Left renal pelvis (tissue), 4 donors: ENCODE results near the gene CDC27. TPM values are rescaled to one million over a fixed set of nuclear protein-coding genes. Genes with fewer than 3 reads are reported as not detected.
A peak's percentile ranks its signal among the peaks of the same experiment; 100 is the strongest.
"Not testable (repeated sequence)": the region's sequence is repeated elsewhere in the genome, so short reads cannot be mapped to it uniquely, and the experiment has no call there.

Experiments used
- DNase-seq, 4 donors: peaks; one replicate each; pipeline ENCODE4 v3.0.0-alpha.2; 2013; ENCODE audit warnings: low read depth in 4 of 4, low spot score in 3 of 4
- polyA plus RNA-seq, 4 donors: library from polyadenylated mRNA; unstranded; fragments of 120-200 nt; gene quantifications; one replicate each; pipeline ENCODE4 v1.2.1, GENCODE V29; 2013; ENCODE audit not compliant: insufficient read length in 4 of 4

CDC27 gene, protein sequence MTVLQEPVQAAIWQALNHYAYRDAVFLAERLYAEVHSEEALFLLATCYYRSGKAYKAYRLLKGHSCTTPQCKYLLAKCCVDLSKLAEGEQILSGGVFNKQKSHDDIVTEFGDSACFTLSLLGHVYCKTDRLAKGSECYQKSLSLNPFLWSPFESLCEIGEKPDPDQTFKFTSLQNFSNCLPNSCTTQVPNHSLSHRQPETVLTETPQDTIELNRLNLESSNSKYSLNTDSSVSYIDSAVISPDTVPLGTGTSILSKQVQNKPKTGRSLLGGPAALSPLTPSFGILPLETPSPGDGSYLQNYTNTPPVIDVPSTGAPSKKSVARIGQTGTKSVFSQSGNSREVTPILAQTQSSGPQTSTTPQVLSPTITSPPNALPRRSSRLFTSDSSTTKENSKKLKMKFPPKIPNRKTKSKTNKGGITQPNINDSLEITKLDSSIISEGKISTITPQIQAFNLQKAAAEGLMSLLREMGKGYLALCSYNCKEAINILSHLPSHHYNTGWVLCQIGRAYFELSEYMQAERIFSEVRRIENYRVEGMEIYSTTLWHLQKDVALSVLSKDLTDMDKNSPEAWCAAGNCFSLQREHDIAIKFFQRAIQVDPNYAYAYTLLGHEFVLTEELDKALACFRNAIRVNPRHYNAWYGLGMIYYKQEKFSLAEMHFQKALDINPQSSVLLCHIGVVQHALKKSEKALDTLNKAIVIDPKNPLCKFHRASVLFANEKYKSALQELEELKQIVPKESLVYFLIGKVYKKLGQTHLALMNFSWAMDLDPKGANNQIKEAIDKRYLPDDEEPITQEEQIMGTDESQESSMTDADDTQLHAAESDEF
- polyA plus RNA-seq = 10 to 100 TPM; 48.3 to 68.1 (median 59.7) TPM

DNA sequence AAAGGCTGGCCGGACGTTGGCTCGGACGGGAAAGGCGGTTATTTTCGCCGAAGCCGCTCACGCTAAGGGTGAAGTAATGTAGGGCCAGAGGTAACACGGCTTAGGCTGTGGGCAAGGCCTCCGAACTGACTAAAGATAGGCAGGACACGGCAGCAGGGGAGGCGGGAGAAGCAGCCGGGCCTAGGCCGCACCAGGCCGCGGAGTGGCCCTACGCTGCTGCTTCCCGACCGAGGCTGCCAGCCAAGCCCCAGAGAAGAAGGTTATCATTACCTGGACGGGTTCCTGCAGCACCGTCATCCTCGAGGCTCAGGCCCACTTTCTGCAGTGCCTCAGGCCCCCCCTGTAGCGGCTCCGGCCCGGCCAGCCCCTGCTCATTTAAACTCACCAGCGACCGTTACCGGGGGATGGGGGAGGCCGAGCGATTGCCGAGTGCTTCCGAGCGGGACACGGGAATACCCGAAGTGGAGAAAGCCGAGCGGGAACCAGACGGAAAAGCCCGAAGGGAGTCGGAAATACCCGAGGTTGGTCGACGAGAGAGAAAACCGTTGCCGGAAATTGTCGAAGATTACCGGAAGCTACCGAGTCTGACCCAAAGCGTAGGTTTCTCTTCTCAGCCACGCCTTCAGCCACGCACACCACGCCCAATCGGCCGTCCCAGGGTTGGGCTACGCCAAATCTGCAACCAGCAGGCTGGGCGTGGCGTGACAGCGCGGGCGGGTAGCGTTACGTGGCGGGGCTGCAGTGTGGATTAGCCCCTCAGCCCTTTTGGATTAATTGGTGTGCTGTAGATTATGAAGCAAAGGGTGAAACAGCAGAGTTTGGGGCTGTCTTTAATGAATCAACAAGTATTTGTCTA lies at the start of gene CDC27:
Gene CDC27, minus strand, starts transcription at position 420 of the 856 bp plus-strand sequence. Its CDS starts 123 bp downstream, at position 297.
- peak; percentile 99 to 100 (median 99) for DNase-seq

DNA sequence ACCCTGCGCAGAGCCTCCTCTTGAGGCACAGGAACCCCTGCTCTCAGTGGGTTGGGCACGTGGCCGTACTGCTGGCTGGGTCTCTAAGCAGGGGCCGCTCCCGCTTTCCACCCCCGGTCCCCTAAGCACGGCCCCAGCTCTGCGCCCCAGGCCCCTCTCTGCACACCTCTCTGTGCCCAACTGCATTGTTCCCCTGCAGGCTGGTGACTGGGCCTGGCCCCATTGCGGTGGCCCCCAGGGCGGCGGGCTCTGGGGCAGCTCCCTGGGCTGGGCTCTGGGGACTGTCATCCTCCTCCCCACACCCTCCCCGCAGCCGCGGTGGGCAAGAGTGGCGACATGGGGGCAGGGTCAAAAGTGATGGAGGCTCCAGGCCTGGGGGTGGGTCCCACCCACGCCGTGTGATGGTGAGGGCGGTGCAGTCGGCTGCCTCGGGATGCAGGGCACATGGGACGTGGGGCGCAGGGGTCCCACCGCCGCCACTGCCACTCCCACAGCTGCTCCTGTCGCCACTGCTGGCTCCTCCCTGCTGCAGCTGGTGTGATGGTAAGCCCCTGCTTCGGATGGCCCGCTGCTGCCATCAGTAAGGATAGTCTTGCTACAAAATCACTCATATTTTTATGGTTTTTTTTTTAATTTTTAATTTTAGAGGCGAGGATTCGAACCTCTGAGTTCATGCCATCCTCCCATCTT lies 49.4 kb upstream of the CDC27 start:
- DNase-seq = no peak

DNA sequence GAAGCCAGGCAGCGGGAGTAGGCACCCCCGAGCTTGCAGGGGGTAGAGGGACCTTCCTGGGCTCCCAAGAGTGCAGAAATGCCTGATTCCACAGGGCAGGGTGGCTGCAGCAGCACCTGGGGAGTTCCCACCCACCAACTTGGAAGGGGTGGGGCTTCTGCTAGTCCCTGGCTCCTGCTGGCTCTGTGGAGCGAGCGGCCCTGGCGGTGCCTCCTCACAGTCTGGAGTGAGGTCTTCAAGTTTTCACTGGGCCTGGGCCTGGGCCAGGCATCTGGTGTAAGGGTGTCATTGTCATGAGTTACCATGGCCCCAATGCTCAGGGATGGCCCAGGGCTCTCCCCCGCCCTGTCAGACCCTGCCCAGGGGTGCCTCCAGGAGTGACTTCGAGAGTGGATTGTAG lies 48.7 kb upstream of the CDC27 start:
- DNase-seq = no peak

DNA sequence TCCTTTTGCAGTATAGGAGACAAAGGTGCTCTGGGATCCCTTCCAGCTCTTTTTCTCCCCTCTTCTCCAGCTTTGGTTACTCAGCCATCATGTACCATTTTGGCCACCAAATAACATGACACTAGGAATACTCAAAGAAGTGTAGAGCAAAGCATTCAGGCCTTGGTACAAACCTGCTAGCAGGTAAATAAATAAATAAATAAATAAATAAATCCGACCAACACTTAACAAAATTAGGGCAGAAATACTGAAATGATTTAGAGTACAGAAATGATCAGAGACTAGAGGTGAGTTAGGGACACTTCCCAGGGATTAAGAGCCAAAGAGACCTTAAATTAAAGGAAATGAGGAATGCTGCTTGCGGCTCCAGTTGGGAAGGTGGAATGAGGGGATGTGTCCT lies 46.8 kb upstream of the CDC27 start:
- no peak for DNase-seq

DNA sequence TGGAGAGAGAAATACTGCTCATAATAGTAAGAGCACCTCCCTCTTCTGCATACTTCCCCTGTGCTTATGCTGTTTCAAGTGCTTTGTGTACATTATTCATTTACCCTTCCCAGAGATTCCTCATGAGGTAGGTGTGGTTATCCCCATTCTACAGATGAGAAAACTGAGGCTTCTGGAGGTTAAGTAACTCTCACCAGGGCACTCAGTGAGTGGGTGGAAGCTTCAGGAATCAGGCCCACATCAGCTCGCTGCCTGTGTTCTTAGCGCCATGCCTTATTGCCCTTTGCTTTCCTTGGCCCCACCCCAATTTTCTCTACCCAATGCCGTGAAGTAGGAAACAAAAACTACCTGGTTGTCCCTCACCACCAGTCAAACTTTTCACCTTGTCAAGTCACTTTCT lies 46.4 kb upstream of the CDC27 start:
- no peak for DNase-seq

DNA sequence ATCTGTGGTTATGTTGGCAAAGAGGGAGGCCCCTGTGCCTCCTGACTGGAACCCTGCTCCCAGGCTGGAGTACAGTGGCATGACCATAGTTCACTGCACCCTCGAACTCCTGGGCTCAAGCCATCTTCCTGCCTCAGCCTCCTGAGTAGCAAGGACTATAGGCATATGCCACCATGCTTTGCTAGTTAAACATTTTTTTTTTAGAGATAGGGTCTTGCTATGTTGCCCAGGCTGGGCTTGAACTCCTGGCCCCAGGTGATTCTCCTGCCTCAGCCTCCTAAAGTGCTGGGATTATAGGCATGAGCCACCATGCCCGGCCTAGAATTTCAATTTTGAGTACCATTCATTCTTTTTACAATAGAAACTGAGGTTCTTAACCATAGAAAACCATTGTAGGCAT lies 43.4 kb upstream of the CDC27 start:
- DNase-seq = no peak

DNA sequence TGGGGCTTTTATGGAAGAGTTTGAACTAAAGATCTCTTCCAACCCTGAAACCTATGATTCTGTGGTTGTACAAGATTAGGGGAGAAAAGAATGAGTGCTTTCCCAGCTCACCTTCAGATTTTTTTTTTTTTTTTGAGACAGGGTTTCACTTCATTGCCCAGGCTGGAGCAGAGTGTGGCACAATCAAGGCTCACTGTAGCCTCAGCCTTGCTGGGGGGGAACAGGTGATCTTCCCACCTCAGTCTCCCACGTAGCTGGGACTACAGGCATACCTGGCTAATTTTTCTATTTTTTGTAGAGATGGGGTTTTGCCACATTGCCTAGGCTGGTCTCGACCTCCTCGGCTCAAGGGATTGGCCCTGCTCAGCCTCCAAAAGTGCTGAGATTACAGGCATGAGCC lies 42.8 kb upstream of the CDC27 start:
- no peak for DNase-seq

DNA sequence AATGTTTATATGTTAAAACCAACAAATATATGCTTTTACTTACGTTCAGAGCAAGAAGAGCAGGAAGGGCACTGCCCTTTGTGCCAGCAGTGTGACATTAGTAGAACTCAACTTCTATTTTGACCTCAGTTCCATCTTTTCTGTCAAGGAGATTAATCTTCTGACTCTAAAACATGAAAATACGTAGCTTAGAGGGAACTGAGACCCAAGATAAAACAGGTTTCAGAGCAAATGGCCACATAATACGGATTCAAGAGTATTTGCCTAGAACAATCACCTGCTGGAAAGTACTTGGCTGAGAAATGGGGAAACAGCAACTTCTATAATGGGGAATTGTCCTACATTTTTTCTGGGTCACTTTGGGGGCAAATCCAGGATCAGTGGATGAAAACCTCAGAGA lies 42.2 kb upstream of the CDC27 start:
- no peak for DNase-seq

DNA sequence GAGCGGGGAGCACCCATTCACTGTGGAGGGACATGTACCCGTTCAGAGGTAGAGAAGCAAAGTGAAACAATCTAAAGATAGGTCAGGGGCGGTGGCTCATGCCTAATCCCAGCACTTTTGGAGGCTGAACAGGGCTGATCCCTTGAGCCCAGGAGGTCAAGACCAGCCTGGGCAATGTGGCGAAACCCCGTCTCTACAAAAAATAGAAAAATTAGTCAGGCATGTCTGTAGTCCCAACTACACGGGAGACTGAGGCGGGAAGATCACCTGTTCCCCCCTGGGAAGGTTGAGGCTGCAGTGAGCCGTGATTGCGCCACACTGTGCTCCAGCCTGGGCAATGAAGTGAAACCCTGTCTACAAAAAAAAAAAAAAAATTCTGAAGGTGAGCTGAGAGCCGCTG lies 41.8 kb upstream of the CDC27 start:
- DNase-seq = no peak

DNA sequence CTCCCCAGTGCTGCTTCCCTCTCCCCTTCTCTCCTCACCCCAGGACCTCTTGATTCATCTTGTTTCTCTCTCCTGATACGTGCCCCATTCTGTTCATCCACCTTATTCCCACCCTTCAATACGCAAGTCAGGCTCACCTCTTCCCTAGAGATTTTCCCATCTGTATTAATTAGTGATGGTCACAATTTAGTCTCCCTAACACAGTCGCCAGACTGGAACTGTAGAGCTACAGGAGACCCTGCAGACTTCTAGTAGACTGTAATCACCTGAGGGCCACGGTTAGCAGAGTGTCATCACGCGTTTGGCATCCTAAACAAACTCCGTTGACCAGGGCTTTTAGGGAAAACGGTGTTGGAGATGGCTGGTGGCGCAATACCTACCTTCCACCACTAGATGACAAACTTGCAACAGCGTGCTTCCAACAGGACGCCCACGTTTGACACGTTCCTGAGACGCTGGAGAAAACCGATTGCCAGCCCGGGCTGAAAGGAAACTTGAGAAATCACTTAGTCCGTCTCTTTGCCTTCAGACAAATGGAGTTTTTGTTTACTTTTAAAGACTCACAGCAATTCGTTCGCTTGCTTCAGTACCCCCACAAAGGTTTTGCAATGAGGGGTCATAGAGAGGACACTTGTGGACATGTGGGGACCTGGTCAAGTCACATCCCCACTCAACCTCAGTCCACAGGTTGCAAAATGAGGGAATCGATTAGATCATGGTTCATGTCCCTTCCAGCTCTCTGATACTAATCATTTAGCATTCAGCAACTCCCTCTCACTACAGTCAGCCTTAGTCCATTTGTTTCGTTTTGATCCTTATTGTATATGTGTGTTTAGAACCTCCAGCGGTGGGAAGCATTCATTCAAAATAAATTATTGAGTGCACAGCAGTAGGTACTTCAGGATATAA lies 40.7 kb upstream of the CDC27 start:
- DNase-seq = peak in 3 of 4 donors; percentile 73 to 82 (median 76)

DNA sequence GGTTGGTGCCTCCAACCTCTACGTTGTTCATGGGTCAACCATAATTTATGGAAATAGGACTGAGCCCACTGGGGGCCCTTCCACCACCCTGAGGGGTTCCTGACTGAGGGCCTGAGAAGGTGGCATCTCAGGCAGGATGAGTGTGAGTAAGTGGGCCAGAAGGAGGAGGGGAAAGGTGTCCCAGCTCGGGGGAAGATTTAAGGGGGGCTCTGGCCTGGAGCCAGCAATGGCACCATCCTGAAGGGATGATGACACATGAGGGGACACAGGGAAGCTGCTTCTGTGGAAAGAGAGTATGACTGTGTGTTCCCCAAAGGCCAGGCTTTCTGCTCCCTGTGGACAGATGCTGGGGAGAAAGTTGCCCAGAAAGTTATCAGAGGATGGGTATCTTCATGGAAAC lies 38.8 kb upstream of the CDC27 start:
- no peak for DNase-seq

DNA sequence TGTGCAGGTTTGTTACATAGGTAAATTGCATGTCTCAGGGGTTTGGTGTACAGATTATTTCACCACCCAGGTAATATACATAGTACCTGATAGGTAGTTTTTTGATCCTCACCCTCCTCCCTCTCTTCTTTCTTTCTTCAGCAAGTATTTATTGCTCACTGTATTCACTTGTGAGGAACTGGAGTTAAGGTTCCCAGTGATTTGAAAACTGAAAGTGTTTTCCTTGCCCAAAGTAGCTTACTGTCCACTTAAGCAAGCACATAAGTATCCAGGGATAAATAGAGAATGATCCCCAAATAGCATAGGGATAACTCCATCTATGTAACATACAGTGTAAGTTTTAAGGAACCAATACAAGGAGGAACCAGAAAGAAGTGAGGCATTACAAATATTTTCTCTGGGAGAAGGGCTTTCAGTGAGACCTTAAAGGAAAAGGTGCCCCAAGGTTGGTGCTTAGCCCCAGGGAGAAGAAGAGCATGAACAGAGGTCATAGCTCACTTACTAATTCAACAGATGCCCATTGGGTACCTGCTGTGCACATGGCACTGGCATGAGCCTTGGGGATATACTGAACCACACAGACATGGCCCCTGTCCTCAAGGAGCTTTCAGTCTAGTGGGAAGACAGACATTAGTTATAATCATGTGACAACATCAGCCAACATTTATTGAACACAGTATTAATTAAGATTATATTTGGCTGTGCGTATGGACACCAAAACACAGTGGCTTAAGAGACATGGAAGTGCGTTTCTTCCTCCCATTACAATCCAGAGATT lies 37.0 kb upstream of the CDC27 start:
- no peak for DNase-seq

DNA sequence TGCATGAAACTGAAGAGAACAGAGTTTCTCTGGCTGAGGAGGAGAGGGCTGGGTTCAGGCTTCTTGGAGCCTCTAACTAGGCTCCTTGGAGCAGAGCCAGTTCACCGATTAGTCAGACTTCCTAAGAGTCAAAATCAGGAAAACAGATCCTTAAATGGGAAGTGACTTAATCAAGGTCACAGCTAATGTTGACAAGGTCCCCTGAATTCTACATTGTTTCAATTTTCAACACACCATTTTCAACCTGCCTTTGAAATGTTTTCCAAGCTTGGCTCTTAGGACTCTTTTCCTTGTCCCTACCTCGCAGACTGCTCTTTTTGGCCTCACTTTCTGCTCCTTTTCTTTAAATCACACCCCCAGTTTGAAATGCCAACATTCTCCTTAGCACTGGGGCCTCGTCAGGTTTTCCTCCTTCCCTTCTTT lies 36.4 kb upstream of the CDC27 start:
- no peak for DNase-seq

DNA sequence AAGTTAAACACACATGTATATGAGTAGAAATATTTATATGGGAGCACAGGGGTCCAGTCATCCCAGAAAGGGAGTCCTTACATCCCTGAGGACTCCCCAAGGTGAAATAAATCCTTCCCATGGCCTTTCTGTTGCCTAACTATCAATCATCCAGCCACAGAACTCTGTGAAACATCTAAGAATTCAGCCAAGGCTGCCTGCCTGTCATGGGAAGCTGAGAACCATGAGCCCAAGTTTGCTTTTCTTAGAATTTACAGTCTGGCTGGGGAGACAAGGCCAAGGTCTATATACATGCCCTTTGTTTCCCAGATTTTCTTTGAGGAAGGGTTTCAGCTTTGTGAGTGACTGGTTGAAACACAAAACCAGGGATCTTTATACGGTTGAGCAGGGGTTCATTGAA lies 35.9 kb upstream of the CDC27 start:
- no peak for DNase-seq

DNA sequence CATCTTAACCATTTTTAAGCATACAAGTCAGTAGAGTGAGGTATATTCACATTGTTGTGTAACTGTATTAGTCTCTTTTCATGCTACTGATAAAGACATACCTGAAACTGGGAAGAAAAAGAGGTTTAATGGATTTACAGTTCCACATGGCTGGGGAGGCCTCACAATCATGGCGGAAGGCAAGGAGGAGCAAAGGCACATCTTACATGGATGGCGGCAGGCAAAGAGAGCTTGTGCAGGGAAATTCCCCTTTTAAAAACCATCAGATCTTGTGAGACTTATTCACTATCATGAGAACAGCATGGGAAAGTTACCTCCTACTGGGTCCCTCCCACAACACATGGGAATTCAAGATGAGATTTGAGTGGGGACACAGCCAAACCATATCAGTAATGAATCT lies 35.0 kb upstream of the CDC27 start:
- DNase-seq = not testable (repeated sequence)

DNA sequence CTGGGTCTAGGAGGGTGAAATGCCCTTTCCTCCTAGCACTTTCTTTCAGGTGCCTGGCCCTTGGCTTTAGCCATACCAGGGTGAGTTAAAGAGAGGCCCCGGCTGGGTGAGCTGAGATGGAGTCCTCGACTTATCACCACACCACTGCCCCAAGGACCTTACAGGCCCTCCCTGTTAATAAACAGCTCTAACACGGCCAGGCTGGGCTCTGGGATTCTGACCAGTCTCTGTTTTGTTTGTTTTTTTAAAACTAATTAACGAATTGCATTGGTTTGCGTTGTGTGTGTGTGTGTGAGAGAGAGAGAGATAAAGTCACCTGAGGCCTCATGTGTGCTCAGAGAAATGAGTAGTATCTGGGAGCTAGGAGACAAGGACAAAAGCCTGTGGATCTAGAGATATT lies 34.4 kb upstream of the CDC27 start:
- no peak for DNase-seq

DNA sequence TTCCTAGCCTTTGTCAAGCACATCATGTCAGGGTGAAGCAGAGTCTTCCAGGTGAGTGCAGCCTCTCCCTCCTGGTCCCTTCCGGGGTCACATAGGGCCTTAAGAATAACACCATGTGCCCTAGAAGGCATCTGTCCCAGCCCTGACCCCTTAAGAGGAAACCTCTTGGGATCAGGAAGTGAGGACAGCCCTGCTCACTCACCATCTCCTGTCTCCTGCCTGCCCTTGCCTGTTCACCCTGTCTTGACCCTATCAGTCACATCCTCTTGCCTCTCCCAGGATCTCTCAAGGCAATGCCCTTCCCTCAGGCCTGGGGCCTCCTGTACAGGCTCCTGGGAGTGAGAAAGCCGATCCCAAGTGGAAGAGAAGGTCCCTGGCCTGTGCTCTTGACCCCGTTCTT lies 33.9 kb upstream of the CDC27 start:
- DNase-seq = no peak

DNA sequence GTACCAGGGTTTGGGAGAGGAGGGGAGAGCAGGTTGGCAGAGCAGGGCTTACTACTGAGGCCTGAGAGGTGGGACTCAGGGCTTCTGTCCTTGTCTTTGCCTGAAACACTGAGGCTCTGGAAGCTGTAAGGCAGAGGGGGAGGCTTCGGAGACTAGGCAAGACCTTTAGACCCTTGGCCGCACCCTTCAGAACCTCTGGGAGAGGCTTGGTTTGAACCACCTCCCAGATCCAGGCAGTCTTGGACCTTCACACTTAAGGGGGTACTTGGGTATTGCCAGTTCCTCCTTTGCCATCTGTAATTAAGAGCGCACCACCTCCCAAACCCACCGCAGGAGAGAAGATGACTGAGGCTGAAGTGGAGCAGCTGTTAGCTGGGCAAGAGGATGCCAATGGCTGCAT lies 33.0 kb upstream of the CDC27 start:
- DNase-seq = no peak

DNA sequence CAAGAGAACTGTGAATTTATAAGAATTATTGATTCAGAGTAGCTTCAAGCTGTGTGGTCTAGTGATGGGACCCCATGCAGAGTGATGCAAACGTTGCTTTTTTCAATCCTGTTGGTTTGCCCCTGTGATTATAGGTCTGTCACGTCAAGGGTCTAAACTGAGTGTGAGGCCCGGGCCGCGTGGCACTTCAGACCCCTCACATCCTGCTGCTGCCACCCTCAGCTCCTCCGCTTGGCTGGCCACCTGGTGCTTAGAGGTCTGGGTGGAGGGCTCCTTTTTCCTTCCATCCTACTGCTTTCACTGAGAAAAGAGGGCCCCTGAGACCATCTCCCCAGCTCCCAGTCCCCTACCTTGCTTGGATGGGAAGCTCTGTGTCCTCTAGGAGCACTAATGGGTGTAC lies 32.1 kb upstream of the CDC27 start:
- no peak for DNase-seq
